Hepatic stellate cell (primary cell): ENCODE data around the gene EPC1.
A peak's percentile ranks its signal among the peaks of the same experiment; 100 is the strongest.
"Not testable (repeated sequence)": the region's sequence is repeated elsewhere in the genome, so short reads cannot be mapped to it uniquely, and the experiment has no call there.

ENCODE experiments used
- DNase-seq: peaks from one replicate; pipeline ENCODE4 v3.0.0; 2011; ENCODE audit warnings: low spot score

The EPC1 gene

GRCh38 chr10:32273336-32273735 lies 73.6 kb downstream of the EPC1 start:
- no peak for DNase-seq

DNA sequence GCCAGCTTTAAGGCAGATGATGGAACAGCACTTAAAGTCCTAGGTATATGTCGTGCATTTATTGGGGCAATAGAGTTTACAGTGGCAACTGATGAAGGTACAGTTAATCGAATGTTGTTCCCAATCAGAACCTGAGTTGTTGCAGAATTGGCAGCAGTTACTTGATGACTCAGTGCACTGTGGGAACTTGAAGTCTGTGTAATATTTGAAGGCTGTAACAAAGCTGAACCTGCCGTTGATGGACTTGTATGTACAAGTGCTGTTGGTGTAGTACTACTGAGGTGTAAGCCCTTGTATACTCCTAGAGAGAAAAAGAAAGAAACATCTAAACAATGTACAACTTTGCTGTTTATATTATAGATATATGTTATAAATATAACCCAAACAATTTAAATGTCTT lies 75.3 kb downstream of the EPC1 start:
- no peak for DNase-seq

DNA sequence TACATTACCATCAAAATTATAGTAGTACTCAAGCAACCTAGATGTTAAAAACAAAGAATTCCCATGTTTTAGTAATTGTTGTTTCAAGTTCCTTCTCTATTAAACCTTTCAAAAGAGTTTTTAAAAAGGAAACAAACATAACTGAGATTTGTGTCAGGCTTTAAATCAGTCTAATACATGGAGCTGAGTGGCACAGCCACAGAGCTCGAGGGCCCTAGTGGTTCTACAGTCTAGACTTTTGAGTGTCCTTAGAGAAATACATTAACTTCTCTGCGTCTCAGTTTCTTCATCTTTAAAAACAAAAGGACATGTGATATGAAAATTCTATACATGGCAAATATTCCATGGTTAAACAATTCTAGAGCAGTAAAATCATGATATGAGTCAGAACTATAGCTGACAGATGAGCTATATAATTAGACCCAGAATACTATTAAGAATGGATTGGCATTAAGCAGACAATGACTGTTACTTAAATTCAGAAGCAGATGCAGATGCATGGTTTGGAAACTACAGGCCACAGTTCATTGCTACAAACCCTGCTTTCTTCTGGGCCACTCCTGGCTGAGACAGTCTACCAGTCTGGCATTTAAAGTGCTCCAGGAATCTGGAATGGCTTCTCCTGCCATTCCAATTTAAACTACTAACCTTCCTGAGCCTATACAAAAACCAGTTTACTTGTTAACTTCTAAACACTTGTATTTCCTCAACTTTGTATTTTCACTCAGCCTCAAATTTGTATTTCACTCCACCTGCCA lies 77.4 kb downstream of the EPC1 start:
- DNase-seq = no peak

DNA sequence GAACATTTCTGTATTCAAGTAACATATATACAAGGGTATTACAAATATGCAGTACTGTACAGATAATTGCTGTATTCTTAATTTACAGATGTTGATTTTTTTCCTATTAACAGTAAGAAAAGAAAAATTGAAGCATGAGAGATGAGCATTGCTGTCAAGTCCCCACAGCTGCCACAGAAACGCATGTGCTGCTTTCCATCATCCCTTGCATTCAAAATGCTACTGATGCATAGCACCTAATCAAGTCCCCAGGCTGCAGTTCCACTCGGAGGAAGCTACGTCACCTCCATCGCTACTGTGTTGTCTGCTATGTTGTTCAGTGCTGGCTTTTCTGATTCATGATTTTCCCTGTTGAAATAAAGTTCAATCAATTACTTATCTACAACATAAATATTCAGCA lies 78.2 kb downstream of the EPC1 start:
- DNase-seq = no peak

- DNase-seq = no peak
Observed at GRCh38 chr10:32266979-32267378, 80.0 kb downstream of the EPC1 start.

DNA sequence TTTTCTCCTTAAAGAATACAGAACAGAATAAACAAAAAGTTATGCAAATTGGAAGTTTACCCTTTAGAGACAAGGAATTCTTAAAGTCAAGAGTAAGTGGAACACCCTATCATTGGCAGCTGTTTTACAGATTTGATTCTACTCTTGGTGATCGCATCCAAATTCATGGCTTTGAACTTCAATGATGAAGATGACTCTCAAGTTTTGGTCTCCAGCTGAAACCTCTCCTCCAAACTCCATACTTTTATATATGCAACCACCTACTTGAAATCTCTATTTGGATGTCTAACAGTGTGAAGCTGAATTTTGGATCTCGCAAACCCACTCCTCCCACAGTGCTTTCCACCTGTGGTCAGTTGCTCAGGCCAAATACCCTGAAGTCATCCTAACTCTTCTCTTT lies 80.4 kb downstream of the EPC1 start:
- DNase-seq = no peak

- DNase-seq = no peak
Observed at GRCh38 chr10:32265756-32266155, 81.2 kb downstream of the EPC1 start.

DNA sequence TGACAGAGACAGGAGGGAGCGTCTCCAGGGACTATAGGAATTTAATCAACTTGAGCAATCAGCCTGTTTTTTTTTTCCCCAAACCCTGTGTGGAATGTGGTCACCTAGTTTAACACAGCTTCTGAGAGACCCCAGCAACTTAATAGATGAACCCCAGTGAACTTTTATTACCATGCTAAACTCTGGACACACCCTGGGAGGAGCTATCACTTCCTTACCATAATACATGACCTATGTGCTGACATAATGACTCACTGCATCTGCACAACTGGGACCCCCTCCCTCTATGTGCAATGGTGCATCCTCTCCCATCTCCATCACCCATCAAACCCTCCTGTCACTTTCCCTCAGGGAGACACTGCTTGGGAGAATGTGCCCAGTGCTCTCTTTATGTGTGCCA lies 83.7 kb downstream of the EPC1 start:
- no peak for DNase-seq

- DNase-seq = no peak
Observed at GRCh38 chr10:32259551-32259950, 87.4 kb downstream of the EPC1 start.

- peak; percentile 46 for DNase-seq
Observed at GRCh38 chr10:32256613-32257437, 90.1 kb downstream of the EPC1 start.

DNA sequence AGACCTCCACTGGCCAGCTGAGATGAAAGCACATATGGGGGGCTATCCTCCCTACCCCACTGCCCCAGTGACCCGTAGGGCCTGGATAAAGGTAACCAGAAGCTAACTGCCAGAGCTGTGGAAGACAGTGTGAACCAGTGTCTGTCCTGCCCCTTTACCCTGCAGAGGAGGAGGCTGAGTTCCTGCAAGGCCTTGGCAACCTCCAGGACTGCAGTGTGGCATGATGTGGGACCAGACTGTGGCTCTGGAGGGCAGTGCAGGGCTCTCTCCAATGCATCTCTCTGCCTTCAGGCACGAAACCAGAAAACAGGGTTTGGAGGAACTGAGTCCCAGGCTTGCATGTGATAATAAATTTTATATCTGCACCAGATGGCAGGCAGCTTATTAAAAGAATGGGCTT lies 93.1 kb downstream of the EPC1 start:
- DNase-seq = no peak

DNA sequence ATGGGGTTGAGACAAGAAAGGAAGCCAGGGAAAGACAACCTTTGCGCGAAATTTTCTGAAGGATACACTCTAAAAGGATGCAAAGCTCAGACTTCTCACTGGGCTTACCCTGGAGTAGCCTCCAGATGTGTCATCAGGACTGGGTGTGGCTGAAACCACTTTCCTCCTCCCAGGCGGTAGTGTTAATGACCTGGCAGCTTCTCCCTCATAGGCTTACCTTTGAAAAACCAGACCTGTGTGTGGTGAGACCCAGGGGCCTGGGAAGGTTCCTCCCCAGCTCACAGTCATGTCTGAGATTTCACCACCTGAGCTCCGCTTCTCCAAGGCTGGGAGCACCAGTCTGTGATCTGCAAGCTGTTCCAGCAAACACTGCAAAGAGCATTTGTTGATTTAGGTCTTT lies 93.7 kb downstream of the EPC1 start:
- no peak for DNase-seq

GRCh38 chr10:32250489-32250888 lies 96.5 kb downstream of the EPC1 start:
- not testable (repeated sequence) for DNase-seq

- no peak for DNase-seq
Observed at GRCh38 chr10:32246685-32247084, 100.3 kb downstream of the EPC1 start.

- DNase-seq = no peak
Observed at GRCh38 chr10:32245760-32246159, 101.2 kb downstream of the EPC1 start.

- DNase-seq = no peak
Observed at GRCh38 chr10:32244421-32245207, 102.3 kb downstream of the EPC1 start.

- DNase-seq = no peak
Observed at GRCh38 chr10:32244011-32244410, 102.9 kb downstream of the EPC1 start.

- no peak for DNase-seq
Observed at GRCh38 chr10:32241946-32242345, 105.0 kb downstream of the EPC1 start.

DNA sequence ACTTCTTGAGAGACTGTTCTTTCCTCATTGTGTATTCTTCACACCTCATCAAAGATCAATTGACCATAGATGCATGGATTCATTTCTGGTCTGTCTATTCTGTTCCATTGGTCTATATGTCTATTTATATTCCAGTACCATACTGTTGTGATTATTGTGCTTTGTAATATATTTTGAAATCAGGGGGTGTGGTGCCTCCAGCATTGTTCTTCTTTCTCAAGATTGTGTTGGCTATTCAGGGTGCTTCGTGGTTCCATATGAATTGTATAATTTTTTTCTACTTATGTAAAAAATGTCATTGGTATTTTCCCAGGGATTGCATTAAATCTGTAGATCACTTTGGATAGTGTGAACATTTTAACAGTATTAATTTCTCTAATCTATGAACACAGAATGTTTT lies 106.5 kb downstream of the EPC1 start:
- no peak for DNase-seq

- no peak for DNase-seq
Observed at GRCh38 chr10:32239769-32240168, 107.2 kb downstream of the EPC1 start.

DNA sequence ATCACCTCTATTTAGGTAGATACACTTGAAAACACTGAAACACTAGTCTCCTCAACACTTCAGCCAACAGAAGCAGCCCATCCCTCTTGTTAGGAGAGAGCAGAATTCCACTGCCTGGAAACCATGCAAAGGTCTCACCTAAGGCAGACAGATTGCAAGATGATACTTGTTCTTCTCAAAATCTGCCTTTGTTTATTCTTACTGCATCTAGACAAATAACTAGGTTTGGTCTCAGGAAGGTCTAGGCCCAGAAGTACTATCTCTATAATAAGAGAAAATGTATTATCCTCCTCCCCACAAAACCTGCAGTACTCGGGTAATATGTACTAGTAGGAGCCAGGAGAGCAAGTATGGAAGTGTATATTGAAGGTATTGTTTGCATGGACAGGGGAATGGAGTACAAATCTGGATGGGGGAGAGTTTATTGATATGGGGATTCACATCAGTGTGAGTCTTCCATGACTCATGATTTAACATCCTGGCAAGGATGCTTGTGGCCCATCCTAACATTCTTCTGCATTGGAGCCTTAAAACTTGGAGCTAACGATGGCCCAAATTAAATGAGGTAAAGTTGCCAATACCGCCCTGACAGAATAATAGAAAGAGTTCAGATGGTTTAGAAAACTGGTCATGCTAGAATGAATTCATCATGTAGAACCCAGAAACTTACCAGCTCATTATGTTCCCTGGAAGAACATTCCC lies 109.2 kb downstream of the EPC1 start:
- DNase-seq = peak; percentile 47

GRCh38 chr10:32234471-32234870 lies 112.5 kb downstream of the EPC1 start:
- no peak for DNase-seq
